ENCODE measurements around the gene NHP2.
"Not testable (repeated sequence)": the region's sequence is repeated elsewhere in the genome, so short reads cannot be mapped to it uniquely, and the experiment has no call there.

NHP2 gene

DNA sequence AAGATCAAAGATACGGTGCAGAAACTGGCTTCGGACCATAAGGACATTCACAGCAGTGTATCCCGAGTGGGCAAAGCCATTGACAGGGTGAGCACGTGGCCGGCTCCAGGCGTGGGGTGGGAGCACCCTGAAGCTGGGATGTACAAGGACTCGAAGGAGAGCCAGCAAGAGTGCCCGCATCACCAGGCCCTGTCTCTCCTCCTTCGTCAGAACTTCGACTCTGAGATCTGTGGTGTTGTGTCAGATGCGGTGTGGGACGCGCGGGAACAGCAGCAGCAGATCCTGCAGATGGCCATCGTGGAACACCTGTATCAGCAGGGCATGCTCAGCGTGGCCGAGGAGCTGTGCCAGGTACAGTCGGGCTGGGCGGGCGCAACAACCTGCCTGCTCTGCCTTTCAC lies 11.0 kb downstream of the NHP2 start:
- Histone ChIP-seq H3K27ac (no peak overlapping the region), H3K4me3 (no peak overlapping the region)

GRCh38 chr5:178141550-178141949 lies 12.1 kb downstream of the NHP2 start:
- Histone ChIP-seq H3K27ac (no peak overlapping the region), H3K4me3 (no peak overlapping the region)

DNA sequence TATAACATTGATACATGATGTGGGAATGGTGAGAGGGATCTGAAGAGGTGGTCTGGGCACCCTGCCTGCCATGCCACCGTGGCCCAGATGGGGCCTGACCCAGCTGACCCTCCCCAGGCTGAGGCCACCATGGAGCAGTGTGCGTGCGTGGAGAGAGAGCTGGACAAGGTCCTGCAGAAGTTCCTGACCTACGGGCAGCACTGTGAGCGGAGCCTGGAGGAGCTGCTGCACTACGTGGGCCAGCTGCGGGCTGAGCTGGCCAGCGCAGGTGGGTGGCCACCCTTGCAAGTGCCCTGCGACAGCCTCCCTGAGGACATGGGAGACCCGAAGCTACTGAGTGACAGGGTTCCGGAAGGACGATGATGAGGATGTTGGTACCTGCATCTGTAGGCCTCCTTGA lies 15.7 kb downstream of the NHP2 start:
- no peak overlapping the region for H3K27ac ChIP-seq

GRCh38 chr5:178136990-178137389 lies 16.7 kb downstream of the NHP2 start:
- H3K4me3 ChIP-seq = no peak overlapping the region
- H3K27ac ChIP-seq = no peak overlapping the region

More for the DNA sequence above, 15.7 kb downstream of the NHP2 start:
- H3K4me3 ChIP-seq = no peak overlapping the region

DNA sequence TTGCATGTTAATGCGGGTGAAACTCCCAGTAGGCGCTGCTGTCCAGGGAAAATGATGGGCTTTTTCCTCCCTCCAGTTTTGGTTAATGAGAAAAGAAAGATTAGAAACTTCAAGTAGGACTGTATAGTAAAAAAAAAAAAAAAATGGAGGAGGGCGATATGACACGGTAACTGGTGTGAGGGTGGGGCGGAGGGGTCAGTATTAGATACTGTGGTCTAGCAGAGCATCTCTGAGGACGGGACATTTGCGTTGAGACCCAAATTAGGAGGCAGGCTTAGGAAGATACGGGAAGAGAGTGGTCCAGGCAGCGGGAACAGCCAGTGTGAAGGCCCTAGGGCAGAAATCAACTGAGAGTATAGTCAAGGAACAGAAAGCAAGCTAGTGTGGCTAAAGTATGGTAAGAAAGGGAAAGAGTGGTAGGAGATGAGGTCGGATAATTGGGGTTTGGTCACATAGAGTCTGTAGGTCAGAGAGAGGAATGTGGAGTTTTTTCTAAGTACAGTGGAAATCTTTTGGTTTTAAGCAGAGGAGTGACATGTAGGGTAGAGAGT lies 22.2 kb downstream of the NHP2 start:
- peak overlapping the region in 19 of 21 experiments; percentile 87 to 97 (median 93) for H3K27ac ChIP-seq

DNA sequence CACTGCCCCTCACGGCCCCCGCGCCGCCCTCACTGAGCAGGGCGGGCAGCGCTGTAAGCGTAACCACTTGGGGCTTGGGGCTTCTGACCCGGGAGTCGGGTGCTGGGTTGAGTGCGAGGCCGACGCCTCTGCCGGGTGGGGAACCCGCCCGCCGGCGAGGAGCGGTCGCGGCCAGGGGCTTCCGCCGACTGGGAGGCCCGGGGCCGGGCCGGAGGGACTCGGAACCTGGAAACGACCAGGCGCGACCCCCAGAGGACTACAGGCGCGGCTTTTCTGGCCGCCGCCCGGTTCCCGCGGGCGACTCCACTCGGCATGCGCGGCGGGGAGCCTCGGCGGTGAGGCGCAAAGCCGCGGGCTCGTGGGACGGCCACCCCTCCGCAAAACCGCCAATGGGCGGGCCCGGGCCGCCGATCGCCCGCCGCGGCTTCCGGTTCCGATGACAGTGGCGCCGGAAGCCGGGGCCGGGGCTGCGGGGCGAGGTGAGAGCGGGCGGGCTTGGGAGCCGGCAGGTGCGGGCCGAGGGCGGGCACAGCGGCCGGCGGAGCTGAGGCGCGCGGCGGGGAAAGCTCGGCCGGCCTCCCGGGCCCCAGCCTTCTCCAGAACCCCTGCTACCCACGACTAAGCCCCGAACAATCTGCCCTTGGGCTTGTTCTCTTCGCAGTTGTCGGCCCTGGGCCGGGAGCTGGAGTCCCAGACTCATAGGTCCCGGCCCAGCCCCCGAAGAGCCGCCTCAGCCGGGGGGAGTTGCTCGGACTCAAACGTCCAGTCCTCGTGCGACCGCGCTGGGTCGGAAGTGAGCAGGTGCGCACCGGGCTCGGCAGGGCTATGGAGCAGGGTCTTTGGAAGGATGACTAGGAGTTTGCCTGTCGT lies 22.9 kb downstream of the NHP2 start, which contains the start of gene RMND5B:
Gene RMND5B (plus strand): TSS at position 439 of the 870 bp plus-strand sequence. CDS start 7,106 bp downstream, outside the sequence.
- peak within 1 kb of the TSS; percentile 82 to 97 (median 93) for H3K27ac ChIP-seq
- peak within 1 kb of the TSS; percentile 71 to 91 (median 81) for H3K4me3 ChIP-seq

More for the DNA sequence above, 22.2 kb downstream of the NHP2 start:
- peak overlapping the region; percentile 71 to 91 (median 81) for H3K4me3 ChIP-seq

DNA sequence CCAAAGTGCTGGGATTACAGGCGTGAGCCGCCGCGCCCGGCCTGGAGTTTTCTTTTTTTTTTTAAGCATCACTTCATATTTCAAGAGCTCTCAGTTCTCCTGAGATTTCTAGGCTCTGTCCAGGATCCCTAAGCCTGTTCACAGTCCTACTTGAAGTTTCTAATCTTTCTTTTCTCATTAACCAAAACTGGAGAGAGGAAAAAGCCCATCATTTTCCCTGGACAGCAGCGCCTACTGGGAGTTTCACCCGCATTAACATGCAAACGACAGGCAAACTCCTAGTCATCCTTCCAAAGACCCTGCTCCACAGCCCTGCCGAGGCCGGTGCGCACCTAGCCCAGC lies 23.5 kb downstream of the NHP2 start:
- peak overlapping the region; percentile 82 to 97 (median 93) for H3K27ac ChIP-seq
- H3K4me3 ChIP-seq = peak overlapping the region; percentile 71 to 91 (median 81)

DNA sequence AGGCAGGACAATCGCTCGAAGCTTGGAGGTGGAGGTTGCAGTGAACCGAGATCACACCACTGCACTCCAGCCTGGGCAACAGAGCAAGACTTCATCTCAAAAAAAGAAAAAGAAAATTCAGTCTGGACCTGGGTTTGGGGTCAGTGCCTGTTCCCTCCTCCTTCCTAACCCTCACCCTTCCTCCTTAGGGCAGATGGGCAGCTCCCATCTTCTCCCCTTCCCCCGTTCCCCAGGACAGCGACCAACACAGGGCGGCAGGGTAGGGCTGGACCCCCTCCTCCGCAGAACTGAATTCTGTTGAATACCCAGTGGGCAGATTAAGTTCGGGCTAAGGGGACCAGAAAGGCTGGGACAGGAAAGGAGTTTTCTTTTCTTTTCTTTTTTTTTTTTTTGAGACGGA lies 24.4 kb downstream of the NHP2 start:
- no peak overlapping the region for H3K4me3 ChIP-seq
- no peak overlapping the region for H3K27ac ChIP-seq

DNA sequence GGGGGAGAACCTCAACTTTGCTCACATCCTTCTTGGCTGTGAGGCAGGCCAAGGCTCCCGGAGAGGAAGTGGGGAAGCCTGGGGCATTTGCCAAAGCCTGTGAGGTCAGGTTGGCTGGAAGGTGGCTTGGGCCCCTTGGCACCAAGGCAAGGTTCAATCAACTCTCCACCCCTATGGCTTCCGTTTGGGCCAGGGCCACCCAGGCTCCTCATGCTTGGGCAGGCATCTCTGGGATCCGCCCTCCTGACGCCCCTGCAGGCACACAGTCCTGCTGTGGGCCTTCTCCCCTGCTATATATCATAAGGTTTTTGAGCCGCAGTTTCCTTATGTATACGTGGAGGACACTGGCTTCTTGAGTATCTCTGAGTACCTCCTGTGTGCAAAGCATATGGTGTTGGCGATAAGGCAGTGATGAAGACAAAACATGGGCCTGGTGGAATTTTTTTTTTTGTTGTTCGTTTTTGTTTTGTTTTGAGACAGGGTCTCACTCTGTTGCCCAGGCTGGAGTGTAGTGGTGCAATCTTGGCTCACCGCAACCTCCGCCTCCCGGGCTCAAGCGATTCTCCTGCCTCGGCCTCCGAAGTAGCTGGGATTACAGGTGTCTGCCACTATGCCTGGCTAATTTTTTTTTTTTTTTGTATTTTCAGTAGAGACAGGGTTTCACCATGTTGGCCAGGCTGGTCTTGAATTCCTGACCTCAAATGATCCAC lies 26.2 kb downstream of the NHP2 start:
- H3K27ac ChIP-seq = peak overlapping the region in 1 of 21 experiments; percentile 24
- H3K4me3 ChIP-seq = not testable (repeated sequence)

DNA sequence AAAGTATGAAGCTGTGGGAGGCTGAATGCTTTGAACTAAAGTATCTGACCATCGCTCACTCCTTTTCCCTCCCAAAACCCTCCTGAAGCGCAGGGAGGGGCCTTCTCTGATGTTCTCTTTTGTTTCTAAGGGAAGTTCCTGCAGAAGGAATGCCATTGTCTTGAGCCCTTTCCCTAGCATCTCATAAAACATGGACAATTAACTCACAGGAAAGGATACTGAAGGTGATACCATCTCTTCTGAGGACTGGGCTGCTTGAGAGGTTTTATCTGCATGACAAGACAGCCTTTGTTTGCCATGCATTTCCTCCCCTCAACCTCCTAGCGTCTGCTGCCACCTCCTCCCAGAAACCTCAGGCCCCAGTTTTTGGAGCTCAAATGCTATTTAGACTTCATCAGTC lies 27.1 kb downstream of the NHP2 start:
- Histone ChIP-seq H3K4me3 (no peak overlapping the region), H3K27ac (no peak overlapping the region)

- Histone ChIP-seq H3K4me3 (no peak overlapping the region), H3K27ac (peak overlapping the region in 10 of 21 experiments; percentile 9 to 70 (median 45))
Observed at GRCh38 chr5:178125253-178125906, 28.3 kb downstream of the NHP2 start.

DNA sequence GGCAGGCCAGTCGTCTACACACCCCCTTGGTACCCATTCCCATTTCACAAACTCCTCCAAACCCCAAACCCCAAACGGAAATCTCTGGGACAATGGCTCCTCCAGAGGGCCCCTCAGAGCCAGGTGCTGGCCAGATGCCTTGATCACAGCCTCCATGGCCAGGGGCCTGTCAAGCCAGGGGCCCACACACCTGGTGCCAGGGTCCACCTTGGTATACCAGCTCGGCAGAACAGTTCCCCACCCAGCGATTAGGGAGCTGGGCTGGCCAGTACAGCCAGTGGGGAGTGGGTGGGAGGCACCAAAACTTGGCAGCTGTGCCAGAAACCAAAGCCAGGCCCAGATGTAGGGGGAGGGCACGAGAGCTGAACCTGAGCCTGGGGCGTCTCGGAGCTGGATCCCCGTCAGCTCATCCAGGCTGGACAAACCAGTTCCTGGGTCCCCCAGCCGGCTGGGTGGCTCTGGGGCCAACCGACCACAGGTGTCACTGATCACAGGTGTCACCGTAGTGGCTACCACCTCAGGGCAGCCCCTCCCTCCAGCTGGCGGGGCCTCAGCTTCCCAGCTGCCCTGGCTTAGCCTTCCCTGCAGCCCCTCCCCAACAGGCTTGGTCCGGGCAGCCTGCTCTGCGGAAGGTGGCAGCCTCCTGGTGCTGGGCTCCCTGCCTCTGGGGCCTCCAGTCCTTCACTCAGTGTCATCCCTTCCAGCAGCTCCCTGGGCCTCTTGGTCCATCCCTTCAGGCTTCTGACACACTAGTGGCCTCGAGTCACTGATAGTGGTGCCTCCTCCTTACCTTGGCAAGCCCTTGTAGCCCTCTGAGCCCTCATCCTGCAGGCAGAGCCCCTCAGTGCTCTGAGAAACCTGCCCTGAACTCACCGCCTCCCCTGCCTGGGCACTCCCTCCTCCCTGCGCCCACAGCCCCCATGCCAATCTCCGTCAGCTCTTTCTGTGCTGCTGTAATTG lies 29.4 kb downstream of the NHP2 start:
- H3K27ac ChIP-seq = peak overlapping the region in 18 of 21 experiments; percentile 3 to 76 (median 48)
- no peak overlapping the region for H3K4me3 ChIP-seq

- Histone ChIP-seq H3K27ac (peak overlapping the region in 14 of 21 experiments; percentile 3 to 76 (median 48)), H3K4me3 (no peak overlapping the region)
Observed at GRCh38 chr5:178123094-178123965, 30.4 kb downstream of the NHP2 start.

DNA sequence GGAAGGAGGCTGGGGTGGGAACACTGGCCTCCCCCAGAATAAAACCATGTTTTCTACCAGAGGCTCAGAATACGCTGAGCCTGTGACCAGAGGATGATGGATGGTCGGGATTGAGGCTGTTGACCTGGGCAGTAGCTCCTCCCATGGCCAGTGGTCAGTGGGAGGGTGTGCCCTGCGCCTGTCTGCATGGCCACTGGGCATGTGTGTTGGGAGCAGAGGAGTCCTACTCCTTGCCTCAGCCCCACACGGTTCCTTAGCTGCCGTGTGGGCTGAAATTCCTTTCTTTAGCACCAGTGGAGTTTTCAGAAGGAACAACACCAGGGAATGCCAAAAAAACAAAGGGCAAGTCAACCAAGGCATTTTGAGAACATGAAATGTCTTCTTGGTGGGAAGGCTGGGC lies 31.3 kb downstream of the NHP2 start:
- Histone ChIP-seq H3K4me3 (no peak overlapping the region), H3K27ac (peak overlapping the region in 5 of 21 experiments; percentile 16 to 44 (median 27))

DNA sequence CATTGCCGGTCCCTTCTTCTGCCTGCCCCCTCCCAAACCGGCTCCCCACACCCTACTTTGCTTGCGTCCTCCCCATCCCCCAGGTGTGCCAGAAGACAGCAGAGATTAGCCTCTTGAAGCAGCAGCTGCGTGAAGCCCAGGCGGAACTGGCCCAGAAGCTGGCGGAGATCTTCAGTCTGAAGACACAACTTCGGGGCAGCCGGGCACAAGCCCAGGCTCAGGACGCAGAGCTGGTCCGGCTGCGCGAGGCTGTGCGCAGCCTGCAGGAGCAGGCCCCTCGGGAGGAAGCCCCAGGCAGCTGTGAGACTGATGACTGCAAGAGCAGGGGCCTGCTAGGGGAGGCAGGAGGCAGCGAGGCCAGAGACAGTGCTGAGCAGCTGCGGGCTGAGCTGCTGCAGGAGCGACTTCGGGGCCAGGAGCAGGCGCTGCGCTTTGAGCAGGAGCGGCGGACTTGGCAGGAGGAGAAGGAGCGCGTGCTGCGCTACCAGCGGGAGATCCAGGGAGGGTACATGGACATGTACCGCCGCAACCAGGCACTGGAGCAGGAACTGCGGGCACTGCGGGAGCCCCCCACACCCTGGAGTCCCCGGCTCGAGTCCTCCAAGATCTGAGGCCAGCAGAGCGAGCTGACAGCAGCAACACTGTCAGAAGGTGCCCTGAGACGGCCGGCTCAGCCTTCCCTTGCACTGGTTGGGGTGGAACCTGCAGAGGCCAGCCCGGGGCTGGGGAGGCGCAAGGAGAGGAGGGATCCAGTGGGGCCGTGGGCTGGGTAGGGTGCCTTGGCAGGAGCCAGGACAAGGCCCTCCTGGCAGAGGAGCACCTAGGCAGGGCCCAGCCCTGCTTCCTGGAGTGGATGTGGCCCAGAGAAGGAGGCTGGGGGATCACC lies 32.1 kb downstream of the NHP2 start:
- Histone ChIP-seq H3K4me3 (no peak overlapping the region), H3K27ac (peak overlapping the region in 5 of 21 experiments; percentile 19 to 44 (median 36))

GRCh38 chr5:178120607-178121357 lies 32.9 kb downstream of the NHP2 start:
- Histone ChIP-seq H3K27ac (peak overlapping the region in 2 of 21 experiments; percentile 19 to 42), H3K4me3 (no peak overlapping the region)

Data from skin epidermis (tissue), 12 donors.